ENCODE data around the gene ACKR4.
"Not testable (repeated sequence)": the region's sequence is repeated elsewhere in the genome, so short reads cannot be mapped to it uniquely, and the experiment has no call there.

ACKR4 gene

DNA sequence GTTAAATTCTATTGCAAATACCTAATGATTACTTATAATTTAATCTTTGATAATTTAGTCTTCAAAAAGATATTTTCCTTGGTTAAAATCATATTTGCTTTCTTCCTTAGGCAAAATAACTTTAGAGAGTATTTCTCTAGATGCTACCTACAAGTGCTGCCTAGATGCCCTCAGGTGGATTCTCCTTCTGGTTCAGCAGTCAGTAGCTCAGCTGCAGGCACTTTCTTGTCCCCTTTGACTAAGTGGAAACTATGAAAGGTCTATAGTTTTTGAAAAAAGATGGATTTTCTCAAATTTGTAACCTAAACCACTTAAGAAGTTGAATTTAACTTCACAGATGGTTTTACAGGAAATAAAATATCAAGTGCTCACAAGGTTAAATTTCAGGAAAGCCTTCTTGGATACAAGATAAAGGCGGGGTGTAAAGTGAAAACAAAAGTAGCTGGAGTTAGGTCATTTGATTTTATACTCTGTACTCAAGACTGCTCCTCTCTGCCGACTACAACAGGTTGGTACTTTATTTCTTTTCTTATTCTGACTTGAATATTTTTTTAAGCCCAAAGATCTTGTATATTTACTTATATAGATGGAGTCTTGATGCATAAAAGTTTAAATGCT, at the start of gene ACKR4:
TSS of gene ACKR4 (plus strand) at position 455 of the 618 bp plus-strand sequence. CDS start 3,128 bp downstream, outside the sequence.
- no peaks in the 10 kb centered on the region for H3K9me3 ChIP-seq (ENCODE audit: control insufficient read depth, low read length)
- H3K4me1 ChIP-seq (ENCODE audit: control insufficient read depth, insufficient read depth, low read length): peaks cover 4% of the 10 kb centered on the region
- H3K4me3 ChIP-seq (ENCODE audit: low read length): peak within 1 kb of the TSS; percentile 28
- H3K27me3 ChIP-seq (ENCODE audit: control insufficient read depth, insufficient read depth, low read length): no peaks in the 10 kb centered on the region
- no peaks in the 10 kb centered on the region for H3K36me3 ChIP-seq (ENCODE audit: control insufficient read depth, insufficient read depth, low read length)
- peak within 1 kb of the TSS; percentile 73 for H3K9ac ChIP-seq (ENCODE audit: low read length)

DNA sequence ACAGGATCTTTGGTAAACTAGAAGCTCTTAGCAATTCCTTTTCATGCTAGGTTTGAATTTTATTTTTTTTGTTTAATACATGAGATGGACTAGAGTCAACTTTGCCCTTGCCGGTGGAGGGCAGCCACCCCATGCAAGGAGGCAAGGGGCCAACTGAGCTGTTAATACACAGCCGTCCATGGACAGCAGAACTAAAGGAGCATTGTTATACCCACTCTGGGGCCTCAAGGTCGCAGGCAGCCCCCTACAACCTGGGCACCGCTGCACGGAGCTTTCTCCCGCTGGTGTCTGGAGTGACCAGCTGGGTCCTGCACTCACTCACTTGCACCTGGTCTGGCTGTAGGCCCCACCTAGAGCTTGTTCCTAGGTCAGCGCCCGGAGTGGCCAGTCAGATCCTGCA, 47.9 kb upstream of the ACKR4 start:
- no peak overlapping the region for H3K9ac ChIP-seq (ENCODE audit: low read length)
- H3K27me3 ChIP-seq (ENCODE audit: control insufficient read depth, insufficient read depth, low read length): no peaks in the 10 kb centered on the region

DNA sequence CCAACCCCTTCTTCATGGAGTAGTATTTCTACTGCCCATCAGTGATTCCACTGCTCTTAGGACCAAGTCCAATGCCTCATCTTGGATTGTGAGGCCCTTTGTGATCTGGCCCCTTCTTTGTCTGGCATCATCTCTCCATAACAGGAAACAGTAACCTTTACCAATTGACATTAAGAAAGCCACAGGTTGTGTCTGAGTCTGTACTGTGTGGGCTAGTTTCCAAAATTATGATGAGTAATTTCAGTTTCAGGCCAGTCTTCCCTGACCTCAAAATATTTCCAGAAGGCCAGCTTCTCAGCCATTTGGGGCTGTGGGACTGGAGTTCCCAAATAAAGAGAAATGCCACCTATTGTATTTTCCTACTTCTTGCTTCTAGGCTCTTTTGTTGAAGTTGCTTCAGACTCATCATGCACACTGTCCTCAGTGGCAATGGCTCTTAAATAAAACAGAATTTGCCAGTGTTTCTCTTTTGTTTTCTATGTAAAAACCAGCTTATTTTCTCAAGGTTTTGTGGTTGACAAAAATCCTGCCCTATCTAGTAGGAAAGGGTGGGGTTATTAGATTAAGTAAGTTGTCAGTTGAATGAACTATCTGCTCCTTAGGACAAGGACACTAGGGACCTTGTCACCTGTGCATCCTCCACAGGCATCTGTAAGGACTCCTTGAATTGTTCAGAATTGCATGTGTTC, 47.0 kb upstream of the ACKR4 start:
- H3K27me3 ChIP-seq (ENCODE audit: control insufficient read depth, insufficient read depth, low read length): no peaks in the 10 kb centered on the region
- no peaks in the 10 kb centered on the region for H3K36me3 ChIP-seq (ENCODE audit: control insufficient read depth, insufficient read depth, low read length)
- H3K4me1 ChIP-seq (ENCODE audit: control insufficient read depth, insufficient read depth, low read length): no peaks in the 10 kb centered on the region
- H3K9me3 ChIP-seq (ENCODE audit: control insufficient read depth, low read length): no peaks in the 10 kb centered on the region
- H3K4me3 ChIP-seq (ENCODE audit: low read length): no peak overlapping the region
- no peak overlapping the region for H3K9ac ChIP-seq (ENCODE audit: low read length)

More for the DNA sequence above, 47.9 kb upstream of the ACKR4 start:
- no peaks in the 10 kb centered on the region for H3K4me1 ChIP-seq (ENCODE audit: control insufficient read depth, insufficient read depth, low read length)
- H3K9me3 ChIP-seq (ENCODE audit: control insufficient read depth, low read length): no peaks in the 10 kb centered on the region
- no peaks in the 10 kb centered on the region for H3K36me3 ChIP-seq (ENCODE audit: control insufficient read depth, insufficient read depth, low read length)
- no peak overlapping the region for H3K4me3 ChIP-seq (ENCODE audit: low read length)

DNA sequence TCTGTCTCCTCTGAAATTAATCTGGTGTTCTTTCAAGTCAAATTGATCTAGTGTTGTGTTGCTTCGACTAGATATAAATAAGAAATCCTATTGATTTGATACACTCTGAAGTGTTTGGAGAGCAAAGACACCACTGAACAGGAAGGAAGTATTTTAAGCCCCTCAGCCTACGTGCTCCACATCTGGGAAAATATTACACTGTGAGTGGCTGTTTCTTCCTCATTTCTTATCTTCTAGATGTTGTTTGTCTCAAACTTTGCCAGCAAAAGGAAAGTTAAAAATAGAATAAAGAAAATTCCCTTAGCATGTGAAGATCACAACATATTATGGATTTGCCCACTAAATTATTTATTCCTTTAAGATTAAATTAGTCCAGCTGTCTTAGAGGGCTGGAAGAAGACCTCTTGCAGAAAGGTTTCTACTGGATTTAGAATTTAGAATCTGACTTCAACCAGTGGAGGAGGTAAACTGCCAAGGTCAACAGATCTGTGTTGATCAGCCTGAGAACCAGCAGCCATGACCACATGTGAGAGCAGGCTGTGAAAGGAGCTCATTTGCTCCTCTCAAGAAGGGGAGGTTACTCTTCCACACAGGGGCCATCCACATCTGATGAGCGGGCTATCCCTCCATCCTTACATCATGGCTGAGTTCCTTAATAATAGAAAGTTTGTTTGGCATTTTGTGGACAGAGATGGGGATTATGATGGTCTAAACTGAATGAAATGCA, 46.3 kb upstream of the ACKR4 start:
- Histone ChIP-seq H3K4me1 (ENCODE audit: control insufficient read depth, insufficient read depth, low read length) (no peaks in the 10 kb centered on the region), H3K27me3 (ENCODE audit: control insufficient read depth, insufficient read depth, low read length) (no peaks in the 10 kb centered on the region), H3K9ac (ENCODE audit: low read length) (no peak overlapping the region), H3K9me3 (ENCODE audit: control insufficient read depth, low read length) (no peaks in the 10 kb centered on the region), H3K36me3 (ENCODE audit: control insufficient read depth, insufficient read depth, low read length) (no peaks in the 10 kb centered on the region), H3K4me3 (ENCODE audit: low read length) (no peak overlapping the region)

DNA sequence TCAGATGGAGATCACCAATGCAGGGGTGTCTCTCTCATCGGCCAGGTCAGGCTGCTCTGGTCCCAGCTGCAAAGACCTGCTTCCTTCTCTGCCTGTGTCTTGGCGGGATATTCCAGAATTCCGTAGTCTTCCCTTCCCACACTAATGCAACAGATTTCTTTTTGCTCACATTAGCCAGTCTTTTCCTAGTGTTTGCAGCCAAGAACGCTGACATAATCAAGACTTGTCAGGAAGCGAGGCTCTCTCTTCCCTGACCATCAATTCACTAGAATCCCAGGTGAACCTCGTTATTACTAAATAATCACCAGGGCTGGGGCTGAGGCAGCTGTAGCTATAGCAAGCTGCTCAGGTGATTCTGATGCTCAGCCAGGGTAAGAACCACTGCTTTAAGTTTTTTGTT, 43.2 kb upstream of the ACKR4 start:
- Histone ChIP-seq H3K36me3 (ENCODE audit: control insufficient read depth, insufficient read depth, low read length) (no peaks in the 10 kb centered on the region), H3K4me3 (ENCODE audit: low read length) (no peak overlapping the region), H3K9ac (ENCODE audit: low read length) (no peak overlapping the region), H3K27me3 (ENCODE audit: control insufficient read depth, insufficient read depth, low read length) (no peaks in the 10 kb centered on the region), H3K4me1 (ENCODE audit: control insufficient read depth, insufficient read depth, low read length) (no peaks in the 10 kb centered on the region), H3K9me3 (ENCODE audit: control insufficient read depth, low read length) (no peaks in the 10 kb centered on the region)

DNA sequence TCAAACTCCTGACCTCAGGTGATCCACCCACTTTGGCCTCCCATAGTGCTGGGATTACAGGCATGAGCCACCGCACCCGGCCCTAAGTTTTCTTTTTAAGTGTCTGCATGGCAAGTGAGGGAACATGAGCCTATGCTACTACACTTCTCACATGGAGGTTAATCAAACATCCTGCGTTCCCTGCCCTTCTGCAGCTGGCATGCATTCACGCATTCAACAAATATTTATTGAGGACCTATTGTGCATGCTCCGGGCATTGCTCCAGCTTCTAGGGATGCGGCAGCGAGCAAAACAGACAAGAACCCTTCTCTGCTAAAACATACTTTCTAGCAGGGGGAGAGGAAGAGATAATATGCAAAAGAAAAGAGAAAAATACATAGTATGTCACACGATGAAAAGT, 42.6 kb upstream of the ACKR4 start:
- H3K27me3 ChIP-seq (ENCODE audit: control insufficient read depth, insufficient read depth, low read length): no peaks in the 10 kb centered on the region
- H3K4me1 ChIP-seq (ENCODE audit: control insufficient read depth, insufficient read depth, low read length): no peaks in the 10 kb centered on the region
- H3K9ac ChIP-seq (ENCODE audit: low read length): no peak overlapping the region
- no peaks in the 10 kb centered on the region for H3K36me3 ChIP-seq (ENCODE audit: control insufficient read depth, insufficient read depth, low read length)
- no peak overlapping the region for H3K4me3 ChIP-seq (ENCODE audit: low read length)
- H3K9me3 ChIP-seq (ENCODE audit: control insufficient read depth, low read length): no peaks in the 10 kb centered on the region

DNA sequence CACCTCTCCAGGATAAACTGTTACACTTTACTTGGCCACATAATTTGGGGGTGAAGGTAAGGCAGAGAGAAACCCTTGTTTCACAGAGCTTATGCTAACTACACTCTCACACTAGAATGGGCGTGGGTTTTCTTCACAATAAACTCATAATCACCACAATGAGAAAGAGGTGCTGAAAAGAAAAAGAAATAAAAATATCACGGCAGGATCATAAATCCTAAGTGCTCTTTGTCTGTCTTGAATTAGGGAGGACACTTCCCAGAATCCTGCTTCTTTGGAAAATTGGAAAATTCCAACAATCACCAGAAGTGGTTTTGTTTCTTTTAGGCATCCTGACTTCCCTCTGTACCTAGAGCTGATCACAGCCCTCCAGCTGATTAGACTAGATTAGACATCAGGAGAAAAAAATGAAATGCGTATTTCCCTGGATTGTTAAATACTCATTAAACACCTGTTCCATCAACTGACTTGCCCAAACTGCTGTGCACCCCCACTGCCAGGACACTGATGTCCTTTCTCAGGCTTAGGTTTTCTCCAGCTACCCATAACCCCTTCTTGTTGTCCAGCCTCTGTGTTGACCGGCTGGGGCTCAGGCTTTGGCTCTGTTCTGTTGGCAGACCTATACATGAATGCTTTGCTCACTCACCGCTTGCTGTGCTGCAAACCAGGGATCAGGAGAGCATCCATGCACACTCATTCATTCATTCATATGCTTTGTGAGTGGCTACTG, 41.6 kb upstream of the ACKR4 start:
- no peak overlapping the region for H3K4me3 ChIP-seq (ENCODE audit: low read length)

DNA sequence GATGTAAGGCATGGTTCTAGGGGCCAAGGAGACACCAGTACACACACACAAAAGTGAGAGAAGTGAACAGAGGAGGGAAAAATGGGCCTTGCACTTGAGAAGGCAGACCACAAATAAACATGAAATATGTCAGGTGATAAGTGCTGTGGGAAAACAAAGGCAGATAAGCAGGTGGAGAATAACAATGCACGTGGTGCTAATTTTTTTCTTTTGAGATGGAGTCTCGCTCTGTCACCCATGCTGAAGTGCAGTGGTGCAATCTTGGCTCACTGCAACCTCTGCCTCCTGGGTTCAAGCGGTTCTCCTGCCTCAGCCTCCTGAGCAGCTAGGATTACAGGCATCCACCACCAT, 41.1 kb upstream of the ACKR4 start:
- not testable (repeated sequence) for H3K4me3 ChIP-seq (ENCODE audit: low read length); H3K27me3 ChIP-seq (ENCODE audit: control insufficient read depth, insufficient read depth, low read length); H3K9me3 ChIP-seq (ENCODE audit: control insufficient read depth, low read length); H3K4me1 ChIP-seq (ENCODE audit: control insufficient read depth, insufficient read depth, low read length); H3K36me3 ChIP-seq (ENCODE audit: control insufficient read depth, insufficient read depth, low read length); H3K9ac ChIP-seq (ENCODE audit: low read length)

More for the DNA sequence above, 41.6 kb upstream of the ACKR4 start:
- H3K36me3 ChIP-seq (ENCODE audit: control insufficient read depth, insufficient read depth, low read length): no peaks in the 10 kb centered on the region
- no peaks in the 10 kb centered on the region for H3K9me3 ChIP-seq (ENCODE audit: control insufficient read depth, low read length)
- no peaks in the 10 kb centered on the region for H3K27me3 ChIP-seq (ENCODE audit: control insufficient read depth, insufficient read depth, low read length)
- no peak overlapping the region for H3K9ac ChIP-seq (ENCODE audit: low read length)
- no peaks in the 10 kb centered on the region for H3K4me1 ChIP-seq (ENCODE audit: control insufficient read depth, insufficient read depth, low read length)

DNA sequence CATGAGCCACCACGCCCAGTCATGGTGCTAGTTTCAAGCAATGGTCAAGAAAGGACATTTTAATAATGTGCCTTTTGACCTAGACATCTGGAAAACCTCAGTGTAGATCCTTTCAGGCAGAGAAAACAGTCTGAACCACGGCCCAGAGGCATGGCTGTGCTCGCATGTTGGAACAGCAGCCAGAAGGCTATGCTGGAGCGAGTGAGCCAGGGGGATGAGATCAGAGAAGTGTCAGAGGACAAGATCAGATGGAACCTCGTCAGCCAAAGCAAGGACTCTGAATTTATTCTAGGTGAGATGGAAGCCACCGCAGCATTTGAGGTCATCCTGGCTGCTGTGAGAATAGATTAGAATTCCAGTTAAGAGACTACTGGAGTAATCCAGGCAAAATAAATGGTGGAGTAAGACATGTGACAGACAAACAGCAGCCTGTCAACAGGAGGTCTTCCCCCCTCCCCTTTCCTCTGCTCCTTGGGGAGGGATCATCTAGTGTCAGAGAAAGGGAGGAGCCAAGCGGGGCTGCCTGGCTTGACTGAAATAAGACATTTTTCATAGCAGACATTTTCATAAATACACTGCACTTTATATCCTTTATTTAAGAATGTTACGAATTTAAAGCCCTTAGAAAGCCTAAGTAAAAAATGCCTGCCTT, 40.4 kb upstream of the ACKR4 start:
- Histone ChIP-seq H3K27me3 (ENCODE audit: control insufficient read depth, insufficient read depth, low read length) (no peaks in the 10 kb centered on the region), H3K4me1 (ENCODE audit: control insufficient read depth, insufficient read depth, low read length) (no peaks in the 10 kb centered on the region), H3K36me3 (ENCODE audit: control insufficient read depth, insufficient read depth, low read length) (no peaks in the 10 kb centered on the region), H3K9me3 (ENCODE audit: control insufficient read depth, low read length) (no peaks in the 10 kb centered on the region), H3K4me3 (ENCODE audit: low read length) (no peak overlapping the region), H3K9ac (ENCODE audit: low read length) (no peak overlapping the region)

DNA sequence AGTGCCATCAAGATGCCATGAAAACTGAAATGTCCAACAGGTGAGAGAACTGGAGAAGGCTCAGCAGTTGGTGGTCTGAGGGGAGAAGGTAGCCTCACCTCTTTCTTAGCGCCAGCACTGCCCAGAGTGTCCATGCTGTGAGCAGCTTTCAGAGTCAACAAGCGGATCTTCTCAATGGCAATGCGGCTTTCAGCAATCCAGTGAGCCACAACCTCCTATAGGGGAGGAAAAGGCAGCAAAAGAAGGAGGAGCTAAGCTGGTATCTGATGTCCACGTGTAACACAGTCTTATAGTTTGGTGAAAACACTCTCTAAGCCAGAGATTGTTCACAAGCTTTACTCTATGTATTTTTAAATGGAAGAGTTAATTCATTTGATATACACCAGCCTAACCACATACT, 36.1 kb upstream of the ACKR4 start:
- Histone ChIP-seq H3K9ac (ENCODE audit: low read length) (no peak overlapping the region), H3K27me3 (ENCODE audit: control insufficient read depth, insufficient read depth, low read length) (no peaks in the 10 kb centered on the region), H3K4me3 (ENCODE audit: low read length) (no peak overlapping the region), H3K9me3 (ENCODE audit: control insufficient read depth, low read length) (no peaks in the 10 kb centered on the region), H3K36me3 (ENCODE audit: control insufficient read depth, insufficient read depth, low read length) (no peaks in the 10 kb centered on the region), H3K4me1 (ENCODE audit: control insufficient read depth, insufficient read depth, low read length) (no peaks in the 10 kb centered on the region)

DNA sequence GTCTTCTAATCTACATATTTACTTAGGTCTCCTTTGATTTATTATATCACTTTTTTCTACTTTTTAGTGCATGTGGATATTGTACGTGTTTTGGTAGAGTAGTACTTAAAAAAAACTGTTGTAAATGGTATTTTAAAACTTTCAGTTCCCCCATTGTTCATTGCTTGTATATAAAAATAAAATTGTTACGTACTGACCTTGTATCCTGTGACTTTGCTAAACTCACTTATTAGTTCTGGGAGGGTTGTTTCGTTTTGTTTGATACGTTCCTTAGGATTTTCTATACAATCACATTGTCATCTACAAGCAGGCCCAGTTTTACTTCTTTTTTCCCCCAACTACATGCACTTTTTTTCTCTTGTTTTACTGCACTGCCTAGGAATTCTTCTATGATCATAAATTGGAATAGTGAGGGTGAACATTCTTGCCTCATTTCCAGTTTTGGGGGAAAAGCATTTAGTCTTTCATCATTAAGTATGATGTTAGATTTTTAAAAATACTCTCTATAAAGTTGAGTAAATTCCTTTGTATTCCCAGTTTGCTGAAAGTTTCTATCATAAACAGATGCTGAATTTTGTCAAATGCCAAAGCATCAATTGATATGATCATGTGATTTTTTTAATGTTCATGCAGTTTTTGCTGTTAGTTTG, 33.5 kb upstream of the ACKR4 start:
- H3K27me3 ChIP-seq (ENCODE audit: control insufficient read depth, insufficient read depth, low read length): no peaks in the 10 kb centered on the region
- H3K36me3 ChIP-seq (ENCODE audit: control insufficient read depth, insufficient read depth, low read length): no peaks in the 10 kb centered on the region
- H3K9ac ChIP-seq (ENCODE audit: low read length): no peak overlapping the region
- no peaks in the 10 kb centered on the region for H3K9me3 ChIP-seq (ENCODE audit: control insufficient read depth, low read length)
- H3K4me1 ChIP-seq (ENCODE audit: control insufficient read depth, insufficient read depth, low read length): no peaks in the 10 kb centered on the region
- no peak overlapping the region for H3K4me3 ChIP-seq (ENCODE audit: low read length)

Measured in mucosa of stomach (tissue), 1 donor.